UCSD-AML1 (cell line): ENCODE measurements around the gene TMEM43.

ENCODE experiments used
- DNase-seq: peaks from one replicate; lab custom pipeline; 2025; ENCODE audit not compliant: unreplicated experiment; lab: John Stamatoyannopoulos, UW

TMEM43 gene

DNA sequence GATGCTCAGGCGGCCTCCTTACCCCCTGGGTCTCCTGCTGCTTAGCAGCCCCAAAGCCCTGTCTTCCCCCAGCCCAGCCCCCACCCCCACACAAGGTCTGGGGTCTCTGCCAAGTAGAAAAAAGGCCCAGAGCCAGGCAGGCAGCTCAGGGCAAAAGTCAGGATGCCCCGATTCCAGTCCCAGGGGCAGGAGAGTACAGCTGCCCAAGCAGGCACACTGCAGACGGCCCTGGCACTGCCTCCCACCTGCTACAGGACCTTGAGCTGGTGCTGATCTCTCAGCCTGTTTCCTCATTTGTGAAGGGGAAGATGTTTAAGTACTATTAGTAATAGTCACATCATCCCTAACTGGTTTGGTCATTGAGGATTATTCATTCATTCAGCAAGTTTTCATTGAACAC, 12.6 kb downstream of the TMEM43 start:
- no peak for DNase-seq

DNA sequence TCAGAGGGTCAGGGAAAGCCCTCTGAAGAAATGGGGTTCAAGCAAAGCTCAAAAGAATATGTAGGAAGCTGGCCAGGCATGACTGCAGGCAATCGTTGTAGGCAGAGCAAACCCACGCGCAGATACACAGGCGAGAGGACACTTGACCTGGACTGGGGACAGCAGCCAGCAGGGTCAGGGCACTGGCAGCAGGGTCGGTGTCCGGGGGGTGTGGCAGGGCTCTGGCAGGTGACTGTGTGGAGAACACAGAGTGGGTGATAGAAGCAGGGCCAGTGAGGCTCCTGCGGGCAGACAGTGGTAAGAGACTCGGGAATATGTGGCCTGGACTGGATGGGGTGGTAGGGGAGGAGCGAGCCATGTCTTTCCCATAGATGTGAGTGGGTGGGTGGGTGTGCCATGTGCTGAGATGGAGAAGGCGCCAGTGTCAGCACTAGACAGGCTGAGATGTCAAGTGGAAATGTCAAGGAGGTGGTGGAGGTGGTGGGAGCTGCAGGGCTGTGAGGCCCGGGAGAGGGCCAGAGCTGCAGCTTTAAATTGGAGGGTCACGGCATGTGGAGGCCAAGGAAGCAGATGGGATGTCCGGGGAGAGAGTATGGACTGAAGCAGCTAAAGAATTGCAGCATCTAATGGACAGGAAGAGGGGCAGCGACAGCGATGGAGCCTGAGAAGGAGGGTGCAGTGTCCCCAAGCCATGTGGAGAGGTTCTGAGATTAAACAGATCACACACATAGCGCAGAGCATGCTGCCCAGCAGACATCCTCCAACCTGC, 13.4 kb downstream of the TMEM43 start:
- DNase-seq = no peak

DNA sequence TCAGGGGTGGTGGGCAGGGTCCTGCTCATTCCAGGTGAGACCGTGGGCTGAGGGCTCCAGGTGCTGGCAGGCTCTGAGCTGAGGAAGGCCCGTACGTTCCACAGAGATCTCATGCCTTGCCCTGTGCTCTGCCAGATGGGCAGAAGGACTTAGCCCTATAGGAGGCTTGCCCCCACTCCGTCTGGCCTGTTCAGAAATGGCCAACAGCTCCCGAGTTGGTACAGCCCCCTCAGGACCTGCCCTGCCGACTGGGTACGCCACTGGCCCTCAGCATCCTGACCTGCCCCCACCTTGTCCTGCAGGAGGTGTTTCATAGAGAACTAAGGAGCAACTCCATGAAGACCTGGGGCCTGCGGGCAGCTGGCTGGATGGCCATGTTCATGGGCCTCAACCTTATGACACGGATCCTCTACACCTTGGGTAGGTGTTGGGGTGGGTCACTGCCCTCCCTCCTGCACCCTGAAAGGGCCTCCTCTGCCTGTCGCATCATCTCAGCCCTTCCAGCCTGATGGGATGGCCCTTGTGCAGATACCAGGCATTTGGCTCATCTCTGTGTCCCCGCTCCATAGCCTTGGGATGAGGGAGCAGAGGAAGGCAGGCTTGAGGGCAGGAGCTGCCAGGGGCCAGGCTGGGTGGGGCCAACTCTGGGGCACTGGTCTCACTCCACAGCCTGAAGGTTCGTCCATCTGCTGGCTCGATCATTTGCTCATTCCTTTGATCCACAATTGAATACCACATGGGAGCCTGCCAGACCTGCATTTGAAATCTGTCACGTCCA, 14.2 kb downstream of the TMEM43 start:
- no peak for DNase-seq

DNA sequence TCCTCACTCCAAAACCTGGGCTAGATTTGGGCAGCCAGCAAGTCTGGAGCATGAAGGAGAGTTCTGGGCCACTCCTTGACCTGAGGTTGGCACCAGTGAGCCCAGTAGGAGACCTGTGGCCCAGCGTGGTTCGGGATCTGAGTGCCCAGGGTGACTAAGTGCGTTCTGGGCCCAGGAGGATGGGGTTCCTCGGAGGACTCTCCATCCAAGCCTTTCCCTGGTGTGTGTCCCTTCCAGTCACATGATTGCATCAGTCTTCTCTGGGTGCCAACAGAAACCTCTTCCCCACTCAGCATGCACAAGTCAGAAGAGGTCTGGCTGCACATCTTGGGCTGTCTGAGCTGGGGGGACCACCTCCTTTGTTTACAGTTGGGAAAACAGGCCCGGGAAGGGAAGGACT, 14.9 kb downstream of the TMEM43 start:
- no peak for DNase-seq

DNA sequence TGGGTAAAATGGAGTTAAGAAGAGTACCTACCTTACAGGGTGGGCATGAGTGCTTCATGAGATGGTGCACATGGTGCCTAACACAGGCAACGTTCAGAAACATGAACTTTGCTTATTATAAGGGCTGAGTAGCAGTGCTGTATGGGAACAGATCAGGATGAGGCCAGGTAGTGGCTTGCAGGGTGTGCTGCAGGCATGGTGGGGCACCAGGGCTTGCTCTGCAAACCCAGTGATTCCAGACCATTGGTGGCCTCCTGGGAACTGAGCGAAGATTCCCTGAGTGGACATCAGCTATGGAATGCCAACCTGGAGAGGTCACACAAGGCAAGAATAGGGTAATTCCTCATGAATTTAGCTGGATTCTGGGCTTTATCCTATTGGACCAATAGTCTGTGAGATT, 15.8 kb downstream of the TMEM43 start:
- DNase-seq = no peak

DNA sequence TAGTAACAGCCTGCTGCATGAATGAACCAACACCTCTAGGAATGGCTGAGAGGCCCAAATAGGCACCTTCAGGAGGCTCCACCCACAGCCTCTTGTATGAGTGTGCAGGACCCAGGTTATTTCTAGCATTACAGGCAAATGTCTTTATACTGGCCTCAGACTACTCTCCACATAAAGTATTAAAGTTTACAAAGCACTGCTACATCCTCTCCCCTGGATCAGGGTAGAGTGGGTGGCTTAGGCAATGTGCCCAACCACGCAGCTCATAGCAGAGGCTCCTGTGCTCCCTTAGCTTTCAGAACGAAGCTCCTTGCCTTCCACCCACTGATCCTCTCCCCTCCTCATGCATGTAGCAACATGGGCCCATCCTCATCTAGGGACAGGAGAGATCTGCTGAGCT, 16.3 kb downstream of the TMEM43 start:
- DNase-seq = no peak

DNA sequence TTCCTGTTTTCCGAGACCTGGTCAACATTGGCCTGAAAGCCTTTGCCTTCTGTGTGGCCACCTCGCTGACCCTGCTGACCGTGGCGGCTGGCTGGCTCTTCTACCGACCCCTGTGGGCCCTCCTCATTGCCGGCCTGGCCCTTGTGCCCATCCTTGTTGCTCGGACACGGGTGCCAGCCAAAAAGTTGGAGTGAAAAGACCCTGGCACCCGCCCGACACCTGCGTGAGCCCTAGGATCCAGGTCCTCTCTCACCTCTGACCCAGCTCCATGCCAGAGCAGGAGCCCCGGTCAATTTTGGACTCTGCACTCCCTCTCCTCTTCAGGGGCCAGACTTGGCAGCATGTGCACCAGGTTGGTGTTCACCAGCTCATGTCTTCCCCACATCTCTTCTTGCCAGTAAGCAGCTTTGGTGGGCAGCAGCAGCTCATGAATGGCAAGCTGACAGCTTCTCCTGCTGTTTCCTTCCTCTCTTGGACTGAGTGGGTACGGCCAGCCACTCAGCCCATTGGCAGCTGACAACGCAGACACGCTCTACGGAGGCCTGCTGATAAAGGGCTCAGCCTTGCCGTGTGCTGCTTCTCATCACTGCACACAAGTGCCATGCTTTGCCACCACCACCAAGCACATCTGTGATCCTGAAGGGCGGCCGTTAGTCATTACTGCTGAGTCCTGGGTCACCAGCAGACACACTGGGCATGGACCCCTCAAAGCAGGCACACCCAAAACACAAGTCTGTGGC, 16.9 kb downstream of the TMEM43 start:
- DNase-seq = peak; percentile 69

DNA sequence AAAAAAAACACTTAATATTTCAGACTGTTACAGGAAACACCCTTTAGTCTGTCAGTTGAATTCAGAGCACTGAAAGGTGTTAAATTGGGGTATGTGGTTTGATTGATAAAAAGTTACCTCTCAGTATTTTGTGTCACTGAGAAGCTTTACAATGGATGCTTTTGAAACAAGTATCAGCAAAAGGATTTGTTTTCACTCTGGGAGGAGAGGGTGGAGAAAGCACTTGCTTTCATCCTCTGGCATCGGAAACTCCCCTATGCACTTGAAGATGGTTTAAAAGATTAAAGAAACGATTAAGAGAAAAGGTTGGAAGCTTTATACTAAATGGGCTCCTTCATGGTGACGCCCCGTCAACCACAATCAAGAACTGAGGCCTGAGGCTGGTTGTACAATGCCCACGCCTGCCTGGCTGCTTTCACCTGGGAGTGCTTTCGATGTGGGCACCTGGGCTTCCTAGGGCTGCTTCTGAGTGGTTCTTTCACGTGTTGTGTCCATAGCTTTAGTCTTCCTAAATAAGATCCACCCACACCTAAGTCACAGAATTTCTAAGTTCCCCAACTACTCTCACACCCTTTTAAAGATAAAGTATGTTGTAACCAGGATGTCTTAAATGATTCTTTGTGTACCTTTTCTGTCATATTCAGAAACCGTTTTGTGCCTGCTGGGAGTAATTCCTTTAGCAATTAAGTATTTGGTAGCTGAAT, 17.9 kb downstream of the TMEM43 start:
- no peak for DNase-seq

DNA sequence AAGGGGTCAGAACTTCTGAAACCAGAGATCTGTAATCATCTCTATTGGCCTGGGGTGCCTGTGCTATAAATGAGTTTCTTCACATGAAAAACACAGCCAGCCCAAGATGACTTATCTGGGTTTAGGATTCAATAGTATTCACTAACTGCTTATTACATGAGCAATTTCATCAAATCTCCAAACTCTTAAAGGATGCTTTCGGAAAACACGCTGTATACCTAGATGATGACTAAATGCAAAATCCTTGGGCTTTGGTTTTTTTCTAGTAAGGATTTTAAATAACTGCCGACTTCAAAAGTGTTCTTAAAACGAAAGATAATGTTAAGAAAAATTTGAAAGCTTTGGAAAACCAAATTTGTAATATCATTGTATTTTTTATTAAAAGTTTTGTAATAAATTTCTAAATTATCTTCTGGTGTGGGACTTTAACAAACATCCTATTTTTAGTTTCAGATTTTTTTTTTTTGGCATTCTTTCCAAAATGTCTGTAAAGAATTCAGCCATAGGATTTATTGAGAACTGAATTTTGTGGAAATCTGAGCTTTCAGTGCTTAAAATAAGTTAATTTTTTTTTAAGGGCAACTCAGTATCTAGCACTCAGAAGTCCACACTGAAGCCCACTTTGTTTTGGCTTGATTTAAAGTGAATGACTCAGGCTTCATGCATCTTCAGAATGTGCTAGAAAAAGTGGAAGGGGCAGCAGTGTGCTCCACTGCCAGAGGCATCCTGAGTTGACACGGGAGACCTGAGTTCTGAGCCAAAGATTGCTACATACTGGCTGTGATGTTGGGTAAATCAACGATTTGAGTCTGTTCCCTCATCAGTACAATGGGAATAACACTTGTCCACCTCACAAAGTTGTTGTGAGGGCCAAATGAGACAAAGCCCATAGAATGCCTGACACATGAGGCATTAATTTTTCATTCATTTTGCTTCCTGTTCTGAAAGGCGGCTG, 18.7 kb downstream of the TMEM43 start:
- DNase-seq = no peak

DNA sequence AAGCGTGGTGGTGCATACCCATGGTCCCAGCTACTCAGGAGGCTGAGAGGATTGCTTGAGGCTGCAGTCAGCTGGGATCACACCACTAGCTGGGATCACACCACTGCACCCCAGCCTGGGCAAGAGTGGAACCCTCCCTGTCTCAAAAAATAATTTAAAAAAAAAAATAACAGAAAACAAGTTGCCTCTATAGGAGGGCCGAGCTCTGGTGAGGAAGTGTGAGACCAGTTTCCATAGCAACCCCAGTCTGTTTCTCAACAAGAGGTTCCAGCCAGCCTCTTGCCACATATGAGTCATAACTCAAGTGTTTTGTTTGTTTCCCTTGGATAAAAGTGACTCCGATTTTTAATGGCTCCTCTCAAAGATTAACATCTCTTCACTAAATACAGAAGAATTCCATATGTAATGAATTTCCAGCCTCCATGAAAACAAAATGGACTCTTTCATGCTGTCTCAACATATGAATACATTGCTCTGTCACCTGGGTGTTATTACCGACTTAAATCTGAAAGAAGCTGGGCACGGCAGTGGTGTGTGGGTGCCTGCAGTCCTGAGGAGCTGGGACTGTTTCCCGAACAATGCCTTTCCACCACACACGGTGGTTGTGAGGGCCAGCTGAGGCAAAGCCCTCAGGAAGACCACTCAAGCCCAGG, 19.7 kb downstream of the TMEM43 start:
- DNase-seq = peak; percentile 26

DNA sequence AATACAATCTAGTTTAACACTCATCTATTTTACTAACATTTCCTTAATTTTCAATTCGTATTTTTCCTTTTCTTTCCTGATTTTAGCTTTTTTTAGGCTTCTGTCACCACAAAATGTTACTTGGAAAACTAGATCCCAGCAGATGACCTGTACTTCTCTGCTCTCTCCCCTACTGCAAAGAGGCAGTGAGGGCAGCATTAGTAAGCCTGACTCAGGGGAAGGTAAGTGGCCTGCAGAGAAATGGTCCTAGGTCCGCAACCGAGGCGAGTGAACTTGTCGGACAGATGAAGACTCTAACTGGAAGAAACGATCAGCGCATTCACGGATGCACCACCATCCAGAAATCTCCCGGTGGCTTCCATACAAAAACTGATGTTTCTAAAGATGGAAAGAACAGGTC, 20.4 kb downstream of the TMEM43 start:
- no peak for DNase-seq

DNA sequence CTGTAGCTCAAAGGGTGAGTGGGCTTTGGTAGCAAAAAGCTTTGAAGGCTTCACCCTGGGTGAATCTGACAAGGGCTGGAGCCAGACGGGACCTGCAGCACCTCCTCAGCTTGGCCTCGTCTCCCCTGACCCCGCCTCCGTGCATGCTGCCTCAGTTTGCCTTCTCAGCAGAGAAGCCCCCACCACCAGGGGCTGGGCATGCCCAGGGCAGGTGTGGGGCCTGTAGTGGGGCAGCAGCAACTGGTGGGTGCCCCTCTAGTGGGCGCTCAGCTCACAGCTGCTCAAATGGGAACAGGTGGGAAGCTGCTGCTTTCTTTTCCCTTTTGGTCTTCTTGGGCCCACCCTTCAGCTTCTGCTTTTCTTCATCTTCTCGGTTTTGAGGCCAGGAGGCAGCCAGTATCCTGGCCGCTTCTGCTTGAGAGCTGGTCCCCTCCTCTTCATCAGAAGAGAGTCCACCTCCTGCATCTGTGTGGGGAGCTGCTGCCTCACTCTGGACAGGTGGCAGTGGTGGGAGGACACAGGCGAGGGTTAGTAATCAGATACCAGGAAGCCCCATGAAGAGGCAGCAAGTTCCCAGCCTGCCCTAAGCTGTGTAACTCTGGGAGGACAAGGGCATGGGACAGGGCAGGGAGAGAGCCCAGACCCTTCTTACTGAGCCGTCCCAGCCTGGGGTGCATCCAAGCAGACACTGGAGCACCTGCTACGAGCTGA, 21.0 kb downstream of the TMEM43 start:
- no peak for DNase-seq

DNA sequence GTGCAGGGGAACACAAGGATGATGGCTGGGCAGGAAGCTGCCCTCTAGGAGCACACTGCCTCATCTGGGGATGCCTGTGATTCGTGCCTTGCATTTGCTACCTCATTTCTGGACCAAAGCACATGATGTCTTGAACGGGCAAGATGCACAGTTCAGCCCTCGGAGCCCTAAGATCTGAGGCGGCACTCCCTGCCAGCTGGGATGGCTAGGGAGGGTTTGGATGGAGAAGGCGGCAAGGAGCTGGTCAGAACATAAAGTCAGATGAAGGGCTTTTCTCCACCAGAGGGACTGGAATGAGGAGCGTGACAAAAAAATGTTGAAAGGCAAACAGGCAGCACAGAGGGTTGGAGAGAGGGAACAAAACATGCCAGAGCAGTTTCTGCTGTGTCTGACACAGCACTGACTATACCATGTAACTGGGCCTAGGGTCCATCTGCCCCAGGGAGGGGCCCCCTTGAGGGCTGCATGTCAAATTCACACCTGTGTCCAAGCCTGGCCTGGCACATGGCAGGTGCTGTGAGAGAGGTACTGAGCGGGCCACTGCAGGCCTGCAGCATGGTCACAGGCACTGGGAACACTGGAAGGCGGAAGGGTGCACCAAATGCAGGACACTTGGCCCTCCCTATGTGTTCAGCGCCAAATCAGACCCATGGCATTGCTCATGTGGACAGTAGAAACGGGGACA, 21.7 kb downstream of the TMEM43 start:
- DNase-seq = no peak

DNA sequence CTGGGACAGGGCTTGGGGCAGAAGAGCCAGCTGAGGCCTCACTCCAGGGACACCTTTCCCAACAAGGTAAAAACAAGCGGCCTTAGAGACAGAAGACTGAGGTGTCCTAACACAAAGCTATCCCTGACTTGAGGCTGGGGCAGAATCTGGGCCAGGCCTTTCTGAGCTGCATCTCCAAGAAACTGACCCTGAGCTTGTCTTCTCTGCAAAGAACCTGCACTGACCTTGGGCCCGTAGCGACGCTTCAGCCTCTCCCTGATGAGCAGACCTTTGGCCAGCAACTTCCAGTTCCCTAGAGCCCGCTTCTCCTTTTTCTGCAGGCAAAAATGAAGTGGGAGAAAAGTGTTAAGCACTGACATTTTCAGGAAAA, 22.2 kb downstream of the TMEM43 start:
- DNase-seq = no peak

DNA sequence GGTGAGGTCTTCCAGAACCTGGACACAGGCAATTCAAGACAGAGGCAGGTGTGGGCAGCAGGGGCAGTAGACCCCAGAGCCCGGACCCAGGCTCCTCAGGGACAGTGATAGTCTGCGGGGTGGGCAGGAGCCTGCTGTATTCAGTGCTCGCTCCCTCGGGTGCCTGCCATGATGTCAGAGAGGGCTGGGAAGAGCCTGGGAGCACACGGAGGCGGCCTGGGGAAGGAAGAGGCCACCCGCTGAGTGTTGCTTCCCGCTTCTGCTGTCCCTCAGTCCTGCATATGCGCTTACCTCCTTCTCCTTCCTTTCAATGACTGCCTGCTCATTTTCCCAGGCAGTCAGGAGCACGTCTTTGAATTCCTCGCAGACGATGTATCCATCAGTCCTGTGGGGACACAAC, 22.8 kb downstream of the TMEM43 start:
- no peak for DNase-seq

DNA sequence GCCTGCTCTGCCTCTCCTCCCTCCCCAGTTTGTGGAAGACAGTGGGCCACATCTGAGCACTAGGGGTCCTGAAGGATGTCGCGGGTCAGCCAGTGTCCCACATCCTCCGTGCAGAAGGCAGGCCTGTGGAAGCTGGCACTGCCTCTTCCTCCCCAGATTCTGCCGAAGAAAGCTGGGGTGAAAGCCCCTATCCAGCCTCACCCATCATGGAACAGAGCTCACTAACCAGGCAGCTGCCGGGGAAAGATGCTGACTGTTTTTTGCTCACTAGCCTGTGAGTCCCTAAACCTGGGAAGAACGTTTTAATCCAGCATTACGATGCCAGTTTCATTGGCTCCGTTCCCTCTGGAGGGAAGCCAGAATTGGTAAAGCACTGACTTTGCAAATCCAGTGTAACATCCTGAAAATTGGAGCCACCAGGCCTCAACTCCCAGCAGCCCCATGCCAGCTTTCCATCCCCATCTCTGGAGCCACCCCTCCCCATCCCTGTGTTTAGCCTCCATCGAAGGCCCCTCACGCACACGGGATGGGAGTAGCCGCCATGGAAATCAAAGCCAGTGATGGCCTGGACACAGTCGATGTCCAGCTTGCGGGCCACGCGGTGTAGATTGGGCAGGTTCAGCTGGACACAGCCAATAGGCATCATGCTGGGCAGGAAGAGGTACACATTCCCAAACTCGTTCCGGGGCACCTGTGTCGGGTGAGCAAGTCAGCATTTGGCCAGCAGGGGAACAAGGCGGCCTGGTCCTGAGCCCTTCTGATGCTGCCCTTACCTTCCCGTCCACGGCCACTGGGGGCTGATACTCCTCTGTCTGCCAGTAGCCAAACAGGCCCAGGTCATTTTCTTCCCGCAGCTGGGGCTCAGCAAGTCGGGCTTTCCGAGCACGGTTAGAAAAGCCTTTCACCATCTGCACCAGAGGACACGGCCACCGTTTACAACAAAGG, 23.5 kb downstream of the TMEM43 start:
- no peak for DNase-seq

DNA sequence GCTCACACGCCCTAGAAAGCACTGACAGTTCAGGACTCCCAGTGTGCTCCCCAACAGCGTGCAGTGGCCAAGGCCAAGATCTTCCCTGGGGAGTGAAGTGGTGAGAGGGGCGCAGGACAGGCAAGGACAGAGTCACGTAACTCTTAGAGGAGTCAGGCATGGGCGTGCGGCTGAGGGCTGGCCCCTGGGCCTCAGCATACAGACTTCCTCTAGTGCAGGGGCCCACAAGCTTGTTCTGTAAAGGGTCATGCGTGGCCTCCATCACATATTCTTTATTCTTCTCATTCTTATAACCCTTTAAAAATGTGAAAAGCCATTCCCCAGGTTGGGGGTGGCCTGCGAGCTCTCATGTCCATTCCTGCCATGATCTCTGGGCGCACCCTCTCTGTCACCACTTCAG, 25.2 kb downstream of the TMEM43 start:
- DNase-seq = no peak
